Measurements from ENCODE around the gene CLEC6A.

Gene CLEC6A

DNA sequence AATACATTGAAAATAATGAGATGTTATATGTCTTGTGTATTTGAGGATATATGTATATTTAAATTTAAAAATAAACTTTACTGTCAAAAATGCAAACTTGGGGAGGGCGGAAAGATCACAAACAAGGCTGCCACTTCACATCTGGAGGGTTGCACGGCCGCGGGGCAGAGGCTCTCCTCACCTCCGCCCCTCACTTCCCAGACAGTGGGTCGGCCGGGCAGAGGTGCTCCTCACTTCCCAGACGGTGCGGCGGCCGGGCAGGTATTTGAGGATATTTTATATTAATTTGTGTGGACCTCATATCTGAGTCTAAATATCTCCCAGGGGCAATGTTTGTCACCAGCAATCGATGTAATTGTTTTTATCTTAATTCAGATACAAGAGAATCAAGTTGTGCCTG is 3.7 kb upstream of the CLEC6A start:
- no peak overlapping the region for H3K4me3 ChIP-seq (replicated peaks in 1 of 2; ENCODE audit: low read depth in 2 of 2, low read length in 2 of 2)
- no peak for DNase-seq (ENCODE audit: low read depth in 2 of 2)
- TF ChIP-seq, protein P1, sequence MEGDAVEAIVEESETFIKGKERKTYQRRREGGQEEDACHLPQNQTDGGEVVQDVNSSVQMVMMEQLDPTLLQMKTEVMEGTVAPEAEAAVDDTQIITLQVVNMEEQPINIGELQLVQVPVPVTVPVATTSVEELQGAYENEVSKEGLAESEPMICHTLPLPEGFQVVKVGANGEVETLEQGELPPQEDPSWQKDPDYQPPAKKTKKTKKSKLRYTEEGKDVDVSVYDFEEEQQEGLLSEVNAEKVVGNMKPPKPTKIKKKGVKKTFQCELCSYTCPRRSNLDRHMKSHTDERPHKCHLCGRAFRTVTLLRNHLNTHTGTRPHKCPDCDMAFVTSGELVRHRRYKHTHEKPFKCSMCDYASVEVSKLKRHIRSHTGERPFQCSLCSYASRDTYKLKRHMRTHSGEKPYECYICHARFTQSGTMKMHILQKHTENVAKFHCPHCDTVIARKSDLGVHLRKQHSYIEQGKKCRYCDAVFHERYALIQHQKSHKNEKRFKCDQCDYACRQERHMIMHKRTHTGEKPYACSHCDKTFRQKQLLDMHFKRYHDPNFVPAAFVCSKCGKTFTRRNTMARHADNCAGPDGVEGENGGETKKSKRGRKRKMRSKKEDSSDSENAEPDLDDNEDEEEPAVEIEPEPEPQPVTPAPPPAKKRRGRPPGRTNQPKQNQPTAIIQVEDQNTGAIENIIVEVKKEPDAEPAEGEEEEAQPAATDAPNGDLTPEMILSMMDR (IDR thresholded peaks at IDR 0.05; ENCODE audit: low read depth, low read length) = no peak

DNA sequence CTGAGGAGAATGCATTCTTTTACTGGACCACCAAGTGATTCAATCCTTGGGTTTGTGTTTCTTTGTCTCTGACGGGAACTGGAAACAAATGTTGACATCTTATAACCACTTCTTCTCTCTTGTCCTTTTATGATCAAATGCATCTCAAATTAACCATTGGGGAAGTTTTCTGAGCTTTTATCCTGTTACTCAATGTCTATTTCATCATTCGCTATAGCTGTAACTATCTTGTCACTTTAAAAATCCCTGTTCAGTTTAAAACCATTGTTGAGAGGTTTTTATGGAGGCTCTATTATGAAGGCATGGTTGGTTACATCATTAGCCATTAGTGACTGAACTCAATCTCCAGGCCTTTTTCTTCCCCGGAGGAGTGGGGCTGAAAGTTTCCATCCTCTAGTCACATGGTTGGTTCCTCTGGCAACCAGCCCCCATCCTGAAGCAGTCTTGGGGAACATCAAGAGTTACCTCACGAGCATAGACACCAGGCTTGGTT is 2.7 kb upstream of the CLEC6A start:
- no peak for DNase-seq (ENCODE audit: low read depth in 2 of 2)
- TF ChIP-seq, protein P1 (IDR thresholded peaks at IDR 0.05; ENCODE audit: low read depth, low read length) = no peak
- no peak overlapping the region for H3K4me3 ChIP-seq (replicated peaks in 1 of 2; ENCODE audit: low read depth in 2 of 2, low read length in 2 of 2)

DNA sequence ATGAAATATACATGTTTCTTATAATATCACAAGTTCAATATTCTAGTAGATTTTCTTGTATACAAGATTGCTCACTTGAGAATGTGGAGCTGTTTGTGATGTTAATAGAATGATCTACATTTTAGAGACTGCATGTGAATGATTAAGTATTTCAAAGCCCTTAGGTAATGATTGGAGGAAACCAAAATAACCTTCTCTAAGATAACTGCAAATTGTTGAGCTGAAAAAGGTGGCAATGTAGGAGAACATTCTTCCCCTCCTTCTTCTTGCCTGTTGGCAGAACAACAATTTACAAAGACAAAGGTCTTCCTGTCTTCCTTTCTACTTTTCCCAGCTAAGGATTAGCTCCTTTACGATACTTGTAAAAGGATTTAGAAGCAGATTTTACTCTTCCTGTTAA is 2.0 kb upstream of the CLEC6A start:
- no peak overlapping the region for H3K4me3 ChIP-seq (replicated peaks in 1 of 2; ENCODE audit: low read depth in 2 of 2, low read length in 2 of 2)
- DNase-seq (ENCODE audit: low read depth in 2 of 2) = no peak
- TF ChIP-seq, protein P1 (IDR thresholded peaks at IDR 0.05; ENCODE audit: low read depth, low read length) = no peak

DNA sequence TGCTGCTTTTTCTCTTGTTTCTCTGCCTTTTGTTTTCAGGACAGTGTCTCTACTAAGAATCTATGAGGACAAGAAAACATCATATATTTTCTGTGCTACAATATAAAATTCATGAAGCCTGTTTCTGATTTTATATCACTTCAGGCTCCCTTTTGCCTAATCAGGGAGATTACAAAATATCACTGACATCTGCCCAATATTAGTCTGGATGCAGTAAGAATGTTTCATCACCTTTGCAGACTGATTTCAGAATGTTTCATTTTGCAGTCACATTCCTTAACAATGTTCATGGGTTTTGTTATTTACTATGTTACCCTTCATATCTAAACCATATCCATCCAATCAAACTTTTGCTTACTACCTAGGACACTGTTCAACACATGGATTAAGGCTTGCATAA is 491 bp upstream of the CLEC6A start:
- no peak for DNase-seq (ENCODE audit: low read depth in 2 of 2)
- TF ChIP-seq, protein P1 (IDR thresholded peaks at IDR 0.05; ENCODE audit: low read depth, low read length) = no peak
- H3K4me3 ChIP-seq (replicated peaks in 1 of 2; ENCODE audit: low read depth in 2 of 2, low read length in 2 of 2) = no peak overlapping the region

DNA sequence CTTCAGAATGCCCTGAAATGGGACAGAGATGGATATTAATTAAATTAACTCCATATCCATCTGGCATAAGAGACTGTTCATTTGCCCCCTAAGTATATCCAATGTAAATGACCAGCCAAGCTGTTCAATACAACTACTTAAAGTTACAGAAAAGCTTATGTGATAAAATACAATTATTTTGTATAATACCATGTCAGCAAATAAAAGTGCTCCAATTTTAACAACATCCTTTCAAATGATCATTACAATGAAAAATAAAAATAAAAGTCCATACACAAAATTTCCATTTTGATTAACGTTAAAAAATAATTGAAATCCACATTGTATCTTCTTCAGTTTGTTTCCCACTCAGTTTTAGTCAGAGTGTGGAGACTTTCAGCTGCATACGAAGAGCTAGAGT is 5.7 kb downstream of the CLEC6A start:
- no peak for DNase-seq (ENCODE audit: low read depth in 2 of 2)
- no peak overlapping the region for H3K4me3 ChIP-seq (replicated peaks in 1 of 2; ENCODE audit: low read depth in 2 of 2, low read length in 2 of 2)
- TF ChIP-seq, protein P1 (IDR thresholded peaks at IDR 0.05; ENCODE audit: low read depth, low read length) = no peak

DNA sequence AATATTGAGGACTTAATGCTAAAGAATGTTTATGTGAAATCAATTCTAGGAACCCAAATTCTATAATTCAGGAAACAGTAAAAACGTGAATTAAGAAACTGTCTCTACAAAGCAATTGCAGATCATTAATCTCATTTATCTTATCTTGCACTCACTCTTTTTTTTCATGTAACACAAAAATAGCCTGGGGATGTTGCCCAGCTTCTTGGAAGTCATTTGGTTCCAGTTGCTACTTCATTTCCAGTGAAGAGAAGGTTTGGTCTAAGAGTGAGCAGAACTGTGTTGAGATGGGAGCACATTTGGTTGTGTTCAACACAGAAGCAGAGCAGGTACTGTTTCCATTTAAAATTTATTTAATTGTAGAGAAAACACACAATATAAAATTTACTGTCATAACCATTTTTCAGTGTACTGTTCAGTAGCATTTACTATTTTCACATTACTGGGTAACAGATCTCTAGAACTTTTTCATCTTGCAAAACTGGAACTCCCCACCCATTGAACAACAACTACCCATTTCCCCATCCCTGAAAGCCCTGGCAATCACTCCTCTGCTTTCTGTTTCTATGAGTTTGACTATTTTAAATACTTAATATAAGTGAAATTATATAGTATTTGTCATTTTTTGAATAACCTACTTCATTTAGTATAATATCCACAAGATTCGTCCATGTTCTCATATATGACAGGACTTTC is 9.7 kb downstream of the CLEC6A start:
- H3K4me3 ChIP-seq (replicated peaks in 1 of 2; ENCODE audit: low read depth in 2 of 2, low read length in 2 of 2) = no peak overlapping the region
- TF ChIP-seq, protein P1 (IDR thresholded peaks at IDR 0.05; ENCODE audit: low read depth, low read length) = no peak
- no peak for DNase-seq (ENCODE audit: low read depth in 2 of 2)

DNA sequence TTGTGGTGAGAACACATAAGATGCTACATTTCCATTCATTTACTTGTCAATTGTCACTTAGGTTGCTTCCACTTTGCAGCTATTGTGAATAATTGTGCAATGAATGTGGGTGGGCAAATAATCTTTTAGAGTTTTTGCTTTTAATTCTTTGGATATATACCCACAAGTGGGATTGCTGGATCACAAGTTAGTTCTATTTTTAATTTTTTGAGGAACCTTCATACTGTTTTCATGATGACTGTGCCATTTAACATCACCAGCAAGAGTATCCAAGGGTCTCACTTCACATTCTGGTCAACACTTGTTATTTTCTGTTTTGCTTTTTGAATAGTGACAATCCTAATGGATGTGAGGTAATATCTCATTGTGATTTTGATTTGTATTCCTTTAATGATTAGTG is 10.5 kb downstream of the CLEC6A start:
- DNase-seq (ENCODE audit: low read depth in 2 of 2) = no peak
- H3K4me3 ChIP-seq (replicated peaks in 1 of 2; ENCODE audit: low read depth in 2 of 2, low read length in 2 of 2) = no peak overlapping the region
- TF ChIP-seq, protein P1 (IDR thresholded peaks at IDR 0.05; ENCODE audit: low read depth, low read length) = no peak
